ENCODE results near the gene IL12RB2.

- TF ChIP-seq CTCF (IDR thresholded peaks at IDR 0.05 in 2 of 3, conservative IDR thresholded peaks at IDR 0.05 in 1 of 3; ENCODE audit: borderline replicate concordance in 1 of 3, insufficient read depth in 1 of 3, low read depth in 2 of 3, low read length in 2 of 3) (no peak), CEBPB (IDR thresholded peaks at IDR 0.05; ENCODE audit: low read depth) (no peak), EZH2phosphoT487 (IDR thresholded peaks at IDR 0.05; ENCODE audit: borderline replicate concordance) (no peak), ELF1 (IDR thresholded peaks at IDR 0.05; ENCODE audit: borderline replicate concordance, low read depth) (no peak), RAD21 (IDR thresholded peaks at IDR 0.05; ENCODE audit: low read depth) (no peak), POLR2A (IDR thresholded peaks at IDR 0.05; ENCODE audit: borderline replicate concordance, extremely low read depth, insufficient read depth, insufficient read length) (no peak), EZH2 (IDR thresholded peaks at IDR 0.05) (no peak), EGR1 (IDR thresholded peaks at IDR 0.05; ENCODE audit: low read depth) (no peak), TCF7L2 (IDR thresholded peaks at IDR 0.05; ENCODE audit: borderline replicate concordance, extremely low read depth, insufficient read depth, insufficient read length) (no peak), REST (IDR thresholded peaks at IDR 0.05; ENCODE audit: low read depth) (no peak), MAX (IDR thresholded peaks at IDR 0.05) (no peak)
Observed at GRCh38 chr1:67390041-67390887, 82.6 kb downstream of the IL12RB2 start.
